ENCODE results near the gene PRR33. TPM values are rescaled to one million over a fixed set of nuclear protein-coding genes. Genes with fewer than 3 reads are reported as not detected.
"Not testable (repeated sequence)": the region's sequence is repeated elsewhere in the genome, so short reads cannot be mapped to it uniquely, and the experiment has no call there.

The PRR33 gene
- under 1 TPM; 0.08 to 0.11 TPM for total RNA-seq

DNA sequence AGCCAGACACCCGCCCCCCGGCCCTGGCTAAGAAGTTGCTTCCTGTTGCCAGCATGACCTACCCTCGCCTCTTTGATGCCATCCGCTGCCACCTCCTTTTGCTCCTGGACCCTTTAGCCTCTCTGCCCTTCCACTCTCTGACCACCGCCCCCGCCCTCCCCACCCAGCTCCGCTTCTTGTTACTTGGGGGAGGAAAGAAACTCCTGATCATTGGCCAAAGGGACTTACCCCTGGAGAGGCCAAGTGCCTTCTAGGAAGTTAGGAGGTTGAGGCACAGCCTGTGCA, at the start of gene PRR33:
Gene PRR33, minus strand, starts transcription at position 65 of the 285 bp plus-strand sequence. CDS start 1,311 bp downstream, outside the sequence.
- ChIA-PET POLR2A (interaction anchor here (1.1 to 1.2 kb wide), 2 partner anchors 25 to 36 kb away, joined by 3 to 5 read pairs; no protein-coding TSS in a partner anchor), CTCF (interaction anchor here (1.1 to 1.7 kb wide), 3 partner anchors 25 to 31 kb away, joined by 3 to 5 read pairs (median 3); no protein-coding TSS in a partner anchor)

DNA sequence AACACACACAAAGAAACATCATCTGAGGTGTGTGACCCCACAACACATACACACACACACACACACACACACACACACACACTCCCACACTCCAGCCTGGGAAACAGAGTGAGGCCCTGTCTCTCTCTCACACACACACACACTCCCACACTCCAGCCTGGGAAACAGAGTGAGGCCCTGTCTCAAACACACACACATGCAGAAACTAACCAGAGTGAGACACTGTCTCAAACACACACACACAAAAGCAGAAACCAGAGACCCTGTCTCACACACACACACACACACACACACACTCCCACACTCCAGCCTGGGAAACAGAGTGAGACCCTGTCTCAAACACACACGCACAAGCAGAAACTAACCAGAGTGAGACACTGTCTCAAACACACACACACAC, 48.1 kb upstream of the PRR33 start:
- CTCF ChIA-PET, POLR2A ChIA-PET: not testable (repeated sequence)

DNA sequence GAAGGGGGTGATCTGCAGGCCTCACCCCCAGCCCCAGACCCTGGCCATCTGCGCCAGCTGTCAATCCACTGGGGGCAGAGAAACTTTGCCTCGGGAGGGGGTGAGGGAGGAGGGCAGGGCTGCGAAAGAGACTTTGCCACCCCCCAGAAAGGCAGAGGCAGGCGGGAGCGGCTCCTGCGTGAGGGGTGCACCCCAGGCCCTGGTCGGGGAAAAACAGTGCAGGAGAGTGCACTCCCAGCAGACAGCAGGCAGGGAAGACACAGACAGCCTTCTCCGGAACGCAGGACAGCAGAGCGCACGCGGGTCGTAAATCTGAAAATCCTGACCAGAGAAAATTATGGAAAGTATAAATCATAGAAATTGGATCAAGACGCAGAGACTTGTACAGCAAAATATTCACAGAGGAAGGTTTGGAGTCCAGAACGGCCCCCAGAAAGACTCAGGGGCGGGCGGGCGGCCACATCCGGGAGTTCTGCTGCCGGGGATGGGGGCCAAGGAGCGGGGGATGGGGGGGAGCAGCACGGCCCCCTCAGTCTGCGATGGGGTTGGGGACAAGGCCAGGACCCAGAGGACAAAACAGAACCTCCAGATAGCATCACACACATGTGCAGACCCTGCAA, 47.4 kb upstream of the PRR33 start:
- ChIA-PET POLR2A (no interaction called here), CTCF (no interaction called here)

GRCh38 chr11:1938343-1939005, 46.8 kb upstream of the PRR33 start:
- CTCF ChIA-PET, result no interaction called here
- POLR2A ChIA-PET, result no interaction called here

DNA sequence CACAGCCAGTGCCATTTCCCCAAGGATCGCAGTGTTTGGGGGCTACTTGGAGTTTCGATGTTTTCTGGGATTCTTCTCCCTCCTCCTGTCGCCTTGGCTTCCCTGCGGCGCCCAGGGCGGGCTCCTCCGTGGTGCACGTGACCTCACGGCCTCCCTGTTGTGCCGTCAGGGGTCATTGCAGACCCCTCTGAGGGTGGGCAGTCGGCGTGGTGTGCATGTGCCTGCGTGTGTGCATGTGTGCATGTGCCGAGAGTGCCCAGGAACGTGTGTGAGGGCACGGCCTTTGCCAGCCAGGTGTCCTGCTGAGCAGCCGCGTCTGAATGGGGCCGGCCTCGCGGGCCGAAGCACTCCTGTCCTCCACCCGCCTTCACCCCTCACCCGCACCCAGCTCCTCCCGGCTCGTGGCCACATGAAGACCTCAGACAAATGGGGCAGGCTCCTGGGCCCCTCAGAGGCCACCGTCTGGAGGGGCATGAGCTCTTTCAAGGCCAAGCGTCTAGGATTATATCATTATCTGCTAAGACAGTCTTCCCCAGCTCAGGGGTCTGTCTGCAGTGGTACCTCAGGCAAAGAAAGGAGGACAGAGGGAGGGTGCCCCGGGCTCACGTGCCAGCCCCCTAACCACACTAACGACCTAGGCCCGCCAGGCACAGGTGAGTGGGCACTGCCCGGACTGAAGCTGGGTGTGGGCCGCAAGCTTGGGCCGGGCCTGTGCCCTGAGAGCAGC, 46.1 kb upstream of the PRR33 start:
- POLR2A ChIA-PET, result no interaction called here

DNA sequence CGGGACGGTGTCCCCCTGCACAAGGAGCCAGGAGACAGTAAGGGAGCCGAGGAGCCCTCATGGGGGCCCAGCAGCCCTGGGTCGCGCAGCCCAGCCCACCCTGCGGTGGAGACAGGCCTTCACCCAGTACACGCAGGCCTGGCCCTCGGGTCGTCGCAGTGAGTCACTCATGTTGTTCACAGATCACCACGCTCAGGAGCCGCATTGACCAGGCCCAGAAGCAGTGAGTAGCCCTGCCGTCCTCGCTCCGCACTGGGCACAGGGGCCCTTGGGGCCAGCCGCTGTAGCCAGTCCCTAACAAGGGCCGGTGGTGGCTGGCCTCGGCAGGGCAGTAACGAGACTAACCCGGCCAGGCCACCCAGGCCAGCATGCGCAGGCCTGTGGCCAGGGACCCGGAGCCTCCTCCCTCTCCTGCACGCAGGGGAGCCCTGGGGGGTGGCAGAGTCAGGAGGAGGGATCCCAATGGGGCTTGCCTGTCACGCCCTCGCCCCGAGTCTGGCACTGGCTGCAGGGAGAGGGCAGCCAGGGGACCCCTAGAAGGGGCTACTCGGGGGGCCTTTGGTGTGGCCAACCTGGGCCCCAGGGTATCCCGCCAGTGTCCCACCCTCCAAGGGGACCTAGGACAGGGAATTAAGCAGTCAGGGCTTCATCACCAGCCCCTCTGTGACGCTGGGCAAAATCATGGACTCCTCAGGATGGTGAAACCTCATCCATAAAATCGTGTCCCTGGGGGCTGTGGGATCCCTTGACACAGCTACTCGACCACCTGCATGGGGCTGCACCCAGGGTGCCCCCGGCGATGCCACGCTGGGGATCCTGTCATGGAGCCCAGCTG, 45.3 kb upstream of the PRR33 start:
- ChIA-PET CTCF (no interaction called here), POLR2A (no interaction called here)

More for the DNA sequence above, 46.1 kb upstream of the PRR33 start:
- CTCF ChIA-PET, result no interaction called here

DNA sequence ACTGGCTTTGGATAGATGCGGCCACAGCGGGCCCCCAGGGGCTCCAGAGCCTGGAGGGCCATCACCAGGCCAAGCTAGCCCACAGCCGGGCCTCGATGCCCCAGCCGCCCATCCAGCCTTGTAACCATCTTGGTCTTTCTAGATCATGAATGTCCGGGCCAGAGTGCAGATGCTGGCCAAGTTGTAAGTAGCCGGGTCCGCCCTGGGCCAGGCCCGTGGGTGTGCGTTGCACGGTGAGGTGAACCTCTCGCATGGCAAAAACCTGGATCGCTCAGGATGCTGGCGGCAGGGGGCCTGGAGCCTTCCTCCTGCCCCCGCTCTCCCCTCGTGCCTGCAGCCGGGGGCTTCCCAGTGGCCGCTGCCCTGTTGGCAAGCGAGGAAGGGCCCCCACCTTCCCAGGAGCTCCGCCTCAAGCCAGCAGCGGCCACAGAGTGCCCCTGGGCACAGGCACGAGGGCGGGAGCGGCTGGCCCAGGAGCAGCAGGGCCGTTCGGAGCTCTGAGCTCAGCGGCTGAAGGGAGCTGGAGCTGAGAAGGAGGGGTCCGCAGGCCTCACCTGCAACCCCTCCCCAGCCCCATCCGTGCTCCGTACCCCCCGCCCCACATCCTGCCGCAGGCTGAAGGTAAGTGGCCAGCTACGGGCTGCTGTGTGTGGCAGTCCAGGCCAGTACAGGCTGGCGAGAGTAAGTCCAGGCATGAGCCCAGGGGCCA, 44.5 kb upstream of the PRR33 start:
- POLR2A ChIA-PET, result no interaction called here
- CTCF ChIA-PET, result interaction anchor here (0.7 kb wide), 1 partner anchor 14 kb away, joined by 3 read pairs; no protein-coding TSS in a partner anchor

DNA sequence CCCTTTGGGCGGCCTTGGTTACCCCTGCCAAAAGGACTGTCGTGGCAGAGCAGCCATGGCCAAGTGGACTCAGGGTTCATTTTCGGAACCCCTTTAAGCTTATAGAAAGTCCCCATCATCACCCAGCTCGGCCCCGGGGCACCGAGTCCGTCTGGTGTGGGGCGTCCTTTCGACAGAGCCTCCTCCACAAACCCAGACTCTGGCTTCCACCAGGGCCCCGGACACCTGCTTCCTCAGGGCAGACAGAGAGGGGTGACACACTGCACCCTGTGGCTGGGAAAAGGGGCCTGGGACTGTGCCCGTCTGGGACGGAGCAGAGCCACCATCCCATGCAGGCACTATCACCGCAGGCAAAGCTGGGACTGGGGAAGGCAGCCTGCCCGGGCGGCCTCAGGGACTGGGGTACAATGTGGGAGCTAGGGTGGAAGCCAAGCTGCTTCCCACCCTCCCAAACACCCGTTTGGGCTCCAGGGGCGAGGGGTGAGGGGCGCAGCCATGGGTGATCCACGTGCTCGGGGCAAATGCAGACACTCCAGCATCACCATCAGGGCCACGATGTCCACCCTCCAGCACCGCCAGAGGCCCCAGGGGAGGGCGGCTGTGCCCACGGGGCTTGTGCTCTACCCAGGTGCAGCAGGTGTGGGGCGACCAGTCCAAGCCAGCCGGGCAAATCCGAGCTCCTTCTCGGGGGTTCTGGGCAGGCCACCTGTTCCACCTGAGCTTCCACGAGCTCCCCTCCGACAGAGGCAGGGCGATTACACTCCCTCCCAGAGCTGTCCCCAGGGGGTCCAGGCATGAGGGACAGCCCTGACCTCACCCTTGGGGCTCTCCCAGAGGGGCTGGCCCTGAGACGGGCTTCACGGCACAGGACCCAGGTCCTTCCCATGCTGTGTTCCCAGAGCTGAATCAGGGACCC, 43.7 kb upstream of the PRR33 start:
- ChIA-PET POLR2A (interaction anchor here (0.5 kb wide), 1 partner anchor 11 kb away, joined by 3 read pairs; no protein-coding TSS in a partner anchor), CTCF (interaction anchor here (0.7 kb wide), 1 partner anchor 13 kb away, joined by 3 read pairs; no protein-coding TSS in a partner anchor)

DNA sequence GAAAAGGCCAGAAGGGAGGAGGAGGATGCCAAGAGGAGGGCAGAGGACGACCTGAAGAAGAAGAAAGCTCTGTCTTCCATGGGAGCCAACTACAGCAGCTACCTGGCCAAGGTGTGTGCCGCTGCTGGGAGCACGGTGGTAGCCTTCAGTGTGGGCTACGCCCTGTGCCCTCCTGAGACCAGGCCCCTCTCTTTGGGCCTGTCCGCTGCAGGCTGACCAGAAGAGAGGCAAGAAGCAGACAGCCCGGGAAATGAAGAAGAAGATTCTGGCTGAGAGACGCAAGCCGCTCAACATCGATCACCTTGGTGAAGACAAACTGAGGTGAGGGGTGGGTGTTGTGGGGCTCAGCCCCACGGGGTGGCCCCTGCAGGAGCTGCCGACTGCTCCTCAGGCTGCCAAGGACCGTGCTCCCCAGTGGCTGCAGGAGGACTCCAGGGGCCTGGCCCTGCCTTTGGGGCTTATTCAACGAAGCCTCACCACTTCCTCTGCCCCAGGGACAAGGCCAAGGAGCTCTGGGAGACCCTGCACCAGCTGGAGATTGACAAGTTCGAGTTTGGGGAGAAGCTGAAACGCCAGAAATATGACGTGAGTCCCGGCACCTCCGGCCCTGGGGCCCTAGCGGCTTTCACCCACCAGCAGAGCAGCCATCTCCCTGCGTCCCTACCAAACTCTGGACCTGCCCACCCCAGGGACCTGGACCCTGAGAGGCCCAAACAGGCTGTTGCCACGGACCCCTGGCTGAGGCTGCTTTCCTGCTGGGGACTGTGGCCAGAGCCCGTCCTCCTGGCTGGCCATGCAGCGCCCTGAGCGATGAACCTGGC, 42.9 kb upstream of the PRR33 start:
- ChIA-PET POLR2A (no interaction called here), CTCF (no interaction called here)

DNA sequence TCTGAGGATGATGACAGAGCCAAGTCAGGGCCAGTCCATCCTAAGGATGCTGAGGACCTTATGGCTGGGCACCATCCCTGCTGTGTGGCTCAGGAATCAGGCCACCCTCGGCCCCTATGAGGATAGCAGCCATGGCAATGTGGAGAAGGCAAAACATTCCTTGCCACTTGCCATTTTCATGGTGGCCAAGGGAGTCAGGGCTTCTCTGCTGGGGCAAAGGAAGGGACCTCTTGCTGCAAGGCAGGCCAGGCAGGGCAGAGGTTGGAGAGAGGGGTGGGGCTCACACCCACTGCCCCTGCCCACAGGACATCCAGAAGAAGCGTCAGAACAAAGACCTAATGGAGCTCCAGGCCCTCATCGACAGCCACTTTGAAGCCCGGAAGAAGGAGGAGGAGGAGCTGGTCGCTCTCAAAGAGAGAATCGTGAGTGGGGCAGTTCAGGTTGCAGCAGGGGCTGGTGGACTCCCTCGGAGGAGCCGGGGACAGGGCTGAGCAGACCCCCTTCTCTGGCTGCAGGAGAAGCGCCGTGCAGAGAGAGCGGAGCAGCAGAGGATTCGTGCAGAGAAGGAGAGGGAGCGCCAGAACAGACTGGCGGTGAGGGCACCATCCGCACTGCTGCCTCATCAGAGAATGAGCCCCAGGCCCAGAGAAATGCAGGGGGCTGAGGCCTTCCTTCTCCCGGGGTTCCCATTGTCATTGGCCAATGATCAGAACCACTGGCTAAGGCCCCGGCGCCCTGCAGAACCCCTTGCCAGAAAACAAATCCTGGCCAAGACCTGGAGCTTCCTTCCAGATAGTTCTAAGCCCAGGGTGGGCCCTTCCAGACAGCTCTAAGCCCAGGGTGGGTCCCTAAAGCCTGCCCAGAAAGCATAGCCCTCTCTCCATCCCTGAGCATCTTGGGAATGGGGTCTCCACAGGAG, 42.0 kb upstream of the PRR33 start:
- ChIA-PET CTCF (no interaction called here), POLR2A (no interaction called here)

GRCh38 chr11:1932681-1933080, 41.0 kb upstream of the PRR33 start:
- POLR2A ChIA-PET, result no interaction called here

GRCh38 chr11:1932105-1932480, 40.4 kb upstream of the PRR33 start:
- POLR2A ChIA-PET, result no interaction called here
- CTCF ChIA-PET, result interaction anchor here (0.7 to 1.1 kb wide), 2 partner anchors 66 to 99 kb away, joined by 3 to 4 read pairs; no protein-coding TSS in a partner anchor

More at GRCh38 chr11:1932681-1933080, 41.0 kb upstream of the PRR33 start:
- CTCF ChIA-PET, result interaction anchor here (1.1 kb wide), 1 partner anchor 100 kb away, joined by 4 read pairs; no protein-coding TSS in a partner anchor

DNA sequence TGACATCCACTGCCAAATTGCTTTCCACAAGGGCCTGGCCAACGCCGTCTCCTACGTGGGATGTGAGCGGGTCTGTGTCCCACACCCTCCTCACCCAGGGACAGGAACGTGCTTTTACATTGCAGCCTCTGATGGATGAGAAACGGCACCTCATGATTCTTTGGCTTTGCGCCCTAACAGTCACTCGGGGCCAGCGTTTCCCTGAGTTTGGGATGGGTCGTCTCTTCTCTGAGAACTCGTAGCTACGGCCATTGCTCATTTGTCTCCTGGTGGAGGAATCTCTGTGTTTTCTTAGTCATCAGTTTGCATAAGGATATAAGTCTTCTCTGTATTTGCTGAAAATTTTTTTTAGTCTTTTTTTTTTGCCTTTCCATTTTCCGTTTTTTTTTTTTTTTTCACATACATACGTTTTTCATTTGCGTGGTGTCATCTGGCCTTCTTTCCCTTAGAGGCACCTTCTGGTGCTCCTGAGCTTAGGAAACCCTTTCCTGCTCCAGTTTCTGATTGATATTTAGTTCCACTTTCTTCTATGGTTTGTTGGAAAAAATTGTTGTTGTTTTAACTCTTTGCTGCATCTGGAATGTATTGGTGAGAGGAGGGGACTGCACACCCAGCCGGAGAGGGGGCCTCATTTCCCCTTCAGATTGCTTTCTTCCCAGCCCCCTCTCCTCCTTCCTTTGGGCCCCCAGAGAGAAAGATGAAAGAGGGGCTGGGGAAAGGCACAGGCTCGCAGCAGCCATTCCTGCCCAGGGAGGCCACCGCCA, 39.8 kb upstream of the PRR33 start:
- ChIA-PET CTCF (interaction anchor here (0.7 to 1.1 kb wide), 2 partner anchors 66 to 99 kb away, joined by 3 to 4 read pairs; no protein-coding TSS in a partner anchor), POLR2A (no interaction called here)

DNA sequence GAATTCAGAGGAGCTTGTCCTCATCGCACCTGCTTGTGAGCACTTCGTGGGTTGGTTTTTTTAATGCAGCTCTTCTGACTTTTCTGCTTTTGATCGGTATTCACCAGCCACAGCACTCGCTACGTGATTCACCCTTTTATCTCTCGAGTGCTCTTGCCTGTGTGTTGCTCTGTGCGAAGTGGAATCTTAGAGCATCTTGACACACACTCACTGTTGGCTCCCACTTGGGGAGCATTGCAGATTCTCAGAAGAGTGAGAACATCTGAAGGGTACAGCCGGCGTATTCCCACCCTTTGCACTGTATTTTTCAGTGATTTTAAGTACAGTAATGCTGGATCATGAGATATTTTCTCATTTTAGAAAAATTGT, 38.8 kb upstream of the PRR33 start:
- ChIA-PET CTCF (no interaction called here), POLR2A (no interaction called here)

- ChIA-PET CTCF (no interaction called here), POLR2A (no interaction called here)
Measured at GRCh38 chr11:1929621-1930461, 38.1 kb upstream of the PRR33 start.

Data from activated CD8-positive, alpha-beta memory T cell treated with anti-CD3 and anti-CD28 coated beads for 36 hours (primary cell).